Panc1 (cell line): ENCODE data around the gene FOXP4. TPM values are rescaled to one million over a fixed set of nuclear protein-coding genes. Genes with fewer than 3 reads are reported as not detected.

Experiments
- ATAC-seq: fragments of 200-7000 bp; cut with Tn5 transposase; 2 replicates; pipeline ENCODE4 v1.9.1; 2020; ENCODE audit warnings: mild to moderate bottlenecking, moderate library complexity
- BruUV-seq: library from RNA; stranded (reverse); fragments of 400-500 nt; replicated peaks from 2 replicates; lab custom pipeline; 2021; lab: Mats Ljungman, UMichigan
- CTCF ChIA-PET: fragments of 300-600 bp; sonication (Branson Sonifier 250); formaldehyde crosslinking; loops from one replicate; lab custom pipeline; 2022; ENCODE audit warnings: antibody characterized with exemption; lab: Charles Lee
- POLR2A ChIA-PET: fragments of 300-600 bp; sonication (Branson Sonifier 250); formaldehyde crosslinking; loops from one replicate; lab custom pipeline; 2022; ENCODE audit warnings: antibody characterized with exemption; lab: Charles Lee
- DNase-seq: peaks from one replicate; pipeline ENCODE4 v3.0.0-alpha.2; 2010; ENCODE audit warnings: low read depth, low spot score
- H3K27ac ChIP-seq: 2 replicates; pipeline ENCODE4 v1.5.1; 2011; ENCODE audit warnings: mild to moderate bottlenecking, low read length, inconsistent platforms
- H3K27me3 ChIP-seq: fragments of 200-500 bp; sonication (Bioruptor generic); 2 replicates; pipeline ENCODE4 v1.6.0; 2014; ENCODE audit warnings: low read length, inconsistent platforms; ENCODE audit not compliant: control insufficient read depth, insufficient read depth
- H3K36me3 ChIP-seq: fragments of 200-500 bp; sonication (Bioruptor generic); 2 replicates; pipeline ENCODE4 v1.5.1; 2014; ENCODE audit warnings: inconsistent platforms, mild to moderate bottlenecking, low read length, moderate library complexity; ENCODE audit not compliant: control insufficient read depth, insufficient read depth
- H3K4me1 ChIP-seq: 2 replicates; pipeline ENCODE4 v1.5.1; 2011; ENCODE audit warnings: inconsistent platforms, mild to moderate bottlenecking, low read length, moderate library complexity; ENCODE audit not compliant: control insufficient read depth, insufficient read depth
- H3K4me3 ChIP-seq, 2 experiments: 2 replicates each; pipeline ENCODE4 v1.5.1; 2011 to 2012; ENCODE audit warnings: low read depth in 2 of 2, low read length in 2 of 2, mild to moderate bottlenecking in 2 of 2, inconsistent platforms in 1 of 2, moderate library complexity in 1 of 2
- H3K9me3 ChIP-seq: fragments of 200-500 bp; sonication (Bioruptor generic); 2 replicates; pipeline ENCODE4 v1.5.1; 2014; ENCODE audit warnings: low read depth, mild to moderate bottlenecking, inconsistent platforms, low read length, moderate library complexity; ENCODE audit not compliant: control insufficient read depth, insufficient read depth
- POLR2AphosphoS5 ChIP-seq: IDR thresholded peaks from 2 replicates; pipeline ENCODE4 v1.6.1; 2012; ENCODE audit warnings: mild to moderate bottlenecking, low read depth, low read length, moderate library complexity
- SIN3A ChIP-seq: IDR thresholded peaks from 2 replicates; pipeline ENCODE4 v1.6.1; 2012; ENCODE audit warnings: low read depth, mild to moderate bottlenecking, low read length, moderate library complexity, borderline replicate concordance; ENCODE audit not compliant: insufficient read depth
- TCF7L2 ChIP-seq: IDR thresholded peaks from 2 replicates; pipeline ENCODE4 v1.6.1; 2011; ENCODE audit warnings: mild to moderate bottlenecking, low read depth, low read length, inconsistent platforms
- in situ Hi-C: cut with HindIII; loops from 2 replicates; pipeline ENCODE4 v1.10.0; 2016; ENCODE audit warnings: low sequenced_read_pairs, low pct_unique_long_range_greater_than_20kb
- intact Hi-C: fragments of 100-400 bp; cut with micrococcal nuclease; formaldehyde crosslinking; loops from one replicate; pipeline ENCODE4 v1.10.0; 2022; ENCODE audit not compliant: unreplicated experiment
- total RNA-seq: library from RNA; stranded (reverse); gene quantifications from one replicate; pipeline ENCODE4 v1.2.1, GENCODE V29; 2021; ENCODE audit not compliant: unreplicated experiment
- TF ChIP-seq, protein P1 (sequence below), 2 experiments: IDR thresholded peaks; 2 replicates each; pipeline ENCODE4 v1.6.1; 2011 to 2012; ENCODE audit warnings: low read depth in 2 of 2, control low read depth in 1 of 2, low read length in 1 of 2, mild to moderate bottlenecking in 1 of 2, moderate library complexity in 1 of 2; ENCODE audit not compliant: insufficient read depth in 1 of 2
- TF ChIP-seq, protein P2 (sequence below): fragments of 450-650 bp; IDR thresholded peaks from 2 replicates; pipeline ENCODE4 v1.5.1; 2017; ENCODE audit warnings: mild to moderate bottlenecking

Gene FOXP4
- total RNA-seq, 1 experiment from 2014 or later: 30.4 TPM

DNA sequence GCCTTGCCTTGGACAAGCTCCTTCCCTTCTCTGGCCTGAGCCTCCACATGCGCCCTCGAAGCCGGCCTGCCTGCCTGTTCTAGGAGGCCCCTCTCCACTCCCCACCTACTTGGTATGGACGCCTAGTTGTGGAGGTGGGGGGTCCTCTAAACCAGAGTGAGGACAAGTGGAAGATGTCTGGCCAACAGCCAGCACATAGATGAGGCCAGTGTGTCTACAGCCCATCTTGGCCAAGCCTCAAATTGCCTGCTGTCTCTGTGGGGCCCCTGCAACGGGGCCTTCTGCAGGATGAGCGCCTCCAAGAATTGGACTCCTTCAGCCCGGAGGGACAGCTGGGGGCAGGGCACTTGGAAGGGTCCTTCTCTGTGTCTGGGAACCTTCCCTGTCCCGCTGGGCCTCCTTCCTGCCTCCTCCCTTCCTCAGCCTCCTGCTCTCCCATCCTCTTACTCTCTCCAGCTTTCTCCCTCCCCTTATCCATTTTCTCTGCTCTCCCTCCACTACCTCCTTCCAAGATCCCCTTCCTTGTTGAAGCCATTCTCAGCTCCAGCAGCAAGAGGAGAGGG is 93.7 kb downstream of the FOXP4 start:
- TF ChIP-seq, protein P1, sequence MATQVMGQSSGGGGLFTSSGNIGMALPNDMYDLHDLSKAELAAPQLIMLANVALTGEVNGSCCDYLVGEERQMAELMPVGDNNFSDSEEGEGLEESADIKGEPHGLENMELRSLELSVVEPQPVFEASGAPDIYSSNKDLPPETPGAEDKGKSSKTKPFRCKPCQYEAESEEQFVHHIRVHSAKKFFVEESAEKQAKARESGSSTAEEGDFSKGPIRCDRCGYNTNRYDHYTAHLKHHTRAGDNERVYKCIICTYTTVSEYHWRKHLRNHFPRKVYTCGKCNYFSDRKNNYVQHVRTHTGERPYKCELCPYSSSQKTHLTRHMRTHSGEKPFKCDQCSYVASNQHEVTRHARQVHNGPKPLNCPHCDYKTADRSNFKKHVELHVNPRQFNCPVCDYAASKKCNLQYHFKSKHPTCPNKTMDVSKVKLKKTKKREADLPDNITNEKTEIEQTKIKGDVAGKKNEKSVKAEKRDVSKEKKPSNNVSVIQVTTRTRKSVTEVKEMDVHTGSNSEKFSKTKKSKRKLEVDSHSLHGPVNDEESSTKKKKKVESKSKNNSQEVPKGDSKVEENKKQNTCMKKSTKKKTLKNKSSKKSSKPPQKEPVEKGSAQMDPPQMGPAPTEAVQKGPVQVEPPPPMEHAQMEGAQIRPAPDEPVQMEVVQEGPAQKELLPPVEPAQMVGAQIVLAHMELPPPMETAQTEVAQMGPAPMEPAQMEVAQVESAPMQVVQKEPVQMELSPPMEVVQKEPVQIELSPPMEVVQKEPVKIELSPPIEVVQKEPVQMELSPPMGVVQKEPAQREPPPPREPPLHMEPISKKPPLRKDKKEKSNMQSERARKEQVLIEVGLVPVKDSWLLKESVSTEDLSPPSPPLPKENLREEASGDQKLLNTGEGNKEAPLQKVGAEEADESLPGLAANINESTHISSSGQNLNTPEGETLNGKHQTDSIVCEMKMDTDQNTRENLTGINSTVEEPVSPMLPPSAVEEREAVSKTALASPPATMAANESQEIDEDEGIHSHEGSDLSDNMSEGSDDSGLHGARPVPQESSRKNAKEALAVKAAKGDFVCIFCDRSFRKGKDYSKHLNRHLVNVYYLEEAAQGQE (IDR thresholded peaks at IDR 0.05; ENCODE audit: insufficient read depth in 1 of 2, low read depth in 2 of 2, low read length in 1 of 2): no peak
- TF ChIP-seq SIN3A: no peak
- CTCF ChIA-PET: interaction anchor here (0.5 kb wide), 1 partner anchor 37 kb away, joined by 3 read pairs; no protein-coding TSS in a partner anchor
- H3K36me3 ChIP-seq: peaks cover 3% of the 10 kb centered on the region; the same call in 1 of the 2 replicates
- H3K27me3 ChIP-seq: no peaks in the 10 kb centered on the region; the same call in none of the 2 replicates
- no peaks in the 10 kb centered on the region for H3K9me3 ChIP-seq
- DNase-seq: no peak
- POLR2A ChIA-PET: no interaction called here
- no peak for ATAC-seq
- H3K4me3 ChIP-seq: no peak overlapping the region
- no peaks in the 10 kb centered on the region for H3K4me1 ChIP-seq
- in situ Hi-C loops: no loop called here
- no peak overlapping the region for H3K27ac ChIP-seq
- BruUV-seq: no TSS peak
- intact Hi-C loops: no loop called here

DNA sequence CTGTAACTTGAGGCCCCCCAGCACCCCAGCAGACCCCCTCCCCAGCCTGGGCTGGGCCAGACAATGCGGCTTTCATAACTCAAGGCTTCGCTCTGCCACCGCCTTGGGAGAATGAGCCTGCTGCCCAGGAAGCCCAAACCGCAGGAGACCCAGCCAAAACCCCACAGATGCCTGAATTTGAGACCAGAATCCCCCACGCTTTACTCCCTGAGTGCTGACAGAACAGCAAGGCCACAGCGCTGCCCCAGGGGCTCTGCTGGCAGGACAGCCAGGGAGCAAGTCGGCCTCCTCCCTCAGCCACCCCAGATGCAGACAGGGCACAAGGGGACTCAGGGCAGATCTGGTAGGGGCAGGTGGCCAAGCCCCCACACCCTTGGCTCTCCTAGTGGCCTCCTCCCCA is 94.2 kb downstream of the FOXP4 start:
- in situ Hi-C loops (no loop called here), intact Hi-C loops (no loop called here)
- no peaks in the 10 kb centered on the region; the same call in none of the 2 replicates for H3K27me3 ChIP-seq
- H3K27ac ChIP-seq: no peak overlapping the region
- no peak overlapping the region for H3K4me3 ChIP-seq
- TF ChIP-seq, protein P2, sequence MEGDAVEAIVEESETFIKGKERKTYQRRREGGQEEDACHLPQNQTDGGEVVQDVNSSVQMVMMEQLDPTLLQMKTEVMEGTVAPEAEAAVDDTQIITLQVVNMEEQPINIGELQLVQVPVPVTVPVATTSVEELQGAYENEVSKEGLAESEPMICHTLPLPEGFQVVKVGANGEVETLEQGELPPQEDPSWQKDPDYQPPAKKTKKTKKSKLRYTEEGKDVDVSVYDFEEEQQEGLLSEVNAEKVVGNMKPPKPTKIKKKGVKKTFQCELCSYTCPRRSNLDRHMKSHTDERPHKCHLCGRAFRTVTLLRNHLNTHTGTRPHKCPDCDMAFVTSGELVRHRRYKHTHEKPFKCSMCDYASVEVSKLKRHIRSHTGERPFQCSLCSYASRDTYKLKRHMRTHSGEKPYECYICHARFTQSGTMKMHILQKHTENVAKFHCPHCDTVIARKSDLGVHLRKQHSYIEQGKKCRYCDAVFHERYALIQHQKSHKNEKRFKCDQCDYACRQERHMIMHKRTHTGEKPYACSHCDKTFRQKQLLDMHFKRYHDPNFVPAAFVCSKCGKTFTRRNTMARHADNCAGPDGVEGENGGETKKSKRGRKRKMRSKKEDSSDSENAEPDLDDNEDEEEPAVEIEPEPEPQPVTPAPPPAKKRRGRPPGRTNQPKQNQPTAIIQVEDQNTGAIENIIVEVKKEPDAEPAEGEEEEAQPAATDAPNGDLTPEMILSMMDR: no peak
- TF ChIP-seq, protein P1 (IDR thresholded peaks at IDR 0.05; ENCODE audit: insufficient read depth in 1 of 2, low read depth in 2 of 2, low read length in 1 of 2): no peak
- TF ChIP-seq SIN3A: no peak
- TF ChIP-seq TCF7L2: no peak
- TF ChIP-seq POLR2AphosphoS5: no peak
- no TSS peak for BruUV-seq
- peaks cover 3% of the 10 kb centered on the region; the same call in 1 of the 2 replicates for H3K36me3 ChIP-seq
- POLR2A ChIA-PET: no interaction called here
- CTCF ChIA-PET: no interaction called here
- no peaks in the 10 kb centered on the region for H3K9me3 ChIP-seq
- DNase-seq (no peak), ATAC-seq (no peak)
- no peaks in the 10 kb centered on the region for H3K4me1 ChIP-seq
